ENCODE measurements around the gene SYNGR2.
"Not testable (repeated sequence)": the region's sequence is repeated elsewhere in the genome, so short reads cannot be mapped to it uniquely, and the experiment has no call there.

The SYNGR2 gene

DNA sequence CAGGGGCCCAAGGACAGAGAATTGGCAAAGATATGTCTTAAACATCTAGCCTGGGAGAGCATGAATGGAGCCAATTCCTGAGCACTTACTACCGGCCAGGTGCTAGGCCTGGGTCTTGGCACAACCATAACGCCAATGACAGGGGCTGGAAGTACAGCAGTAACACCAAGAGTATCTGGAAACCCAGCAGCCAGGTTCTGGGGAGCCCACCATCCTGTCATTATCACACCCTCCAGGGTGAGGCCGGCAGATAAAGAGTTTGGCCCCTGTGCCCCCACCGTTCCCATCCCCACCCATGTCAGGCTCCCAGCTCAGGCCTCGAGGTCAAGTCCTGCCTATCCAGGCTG, 38.3 kb upstream of the SYNGR2 start:
- DNase-seq (ENCODE audit: low spot score) = no peak

DNA sequence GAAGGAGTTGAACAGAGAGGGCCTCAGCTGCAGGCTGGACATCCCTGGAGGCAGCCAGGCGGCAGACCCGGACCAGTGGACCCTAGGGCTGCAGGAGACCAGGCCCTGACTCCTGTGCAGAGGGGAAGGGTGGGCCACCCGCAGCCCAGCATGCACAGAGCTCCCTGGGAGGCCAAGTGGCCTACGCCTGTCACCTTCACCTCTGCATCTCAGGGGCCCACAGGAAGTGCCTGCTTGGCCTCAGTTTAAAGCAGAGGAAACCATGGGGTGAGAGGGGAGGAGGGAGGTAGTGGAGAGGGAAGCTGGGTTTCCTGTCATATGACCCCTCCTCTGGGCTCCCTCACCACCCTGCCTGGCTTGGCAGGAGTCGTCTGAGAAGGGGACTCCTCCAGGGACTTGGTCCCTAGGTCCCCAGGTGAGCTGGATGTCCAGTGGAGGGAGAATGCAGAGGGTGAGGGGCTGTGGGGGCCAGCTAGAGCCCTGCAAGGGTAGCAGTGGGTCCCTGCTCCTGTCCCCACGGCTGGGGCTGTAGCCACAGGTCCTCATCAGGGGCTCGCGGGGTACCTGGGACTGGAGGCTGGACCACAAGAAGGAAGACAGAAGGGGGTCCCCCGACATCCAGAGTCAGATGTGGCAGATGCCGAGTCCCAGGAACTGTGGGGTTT, 37.8 kb upstream of the SYNGR2 start, which contains the start of gene TMC8:
Gene TMC8 (plus strand): TSS at position 335 of the 665 bp plus-strand sequence. CDS start 818 bp downstream, outside the sequence.
- DNase-seq (ENCODE audit: low spot score) = no peak

DNA sequence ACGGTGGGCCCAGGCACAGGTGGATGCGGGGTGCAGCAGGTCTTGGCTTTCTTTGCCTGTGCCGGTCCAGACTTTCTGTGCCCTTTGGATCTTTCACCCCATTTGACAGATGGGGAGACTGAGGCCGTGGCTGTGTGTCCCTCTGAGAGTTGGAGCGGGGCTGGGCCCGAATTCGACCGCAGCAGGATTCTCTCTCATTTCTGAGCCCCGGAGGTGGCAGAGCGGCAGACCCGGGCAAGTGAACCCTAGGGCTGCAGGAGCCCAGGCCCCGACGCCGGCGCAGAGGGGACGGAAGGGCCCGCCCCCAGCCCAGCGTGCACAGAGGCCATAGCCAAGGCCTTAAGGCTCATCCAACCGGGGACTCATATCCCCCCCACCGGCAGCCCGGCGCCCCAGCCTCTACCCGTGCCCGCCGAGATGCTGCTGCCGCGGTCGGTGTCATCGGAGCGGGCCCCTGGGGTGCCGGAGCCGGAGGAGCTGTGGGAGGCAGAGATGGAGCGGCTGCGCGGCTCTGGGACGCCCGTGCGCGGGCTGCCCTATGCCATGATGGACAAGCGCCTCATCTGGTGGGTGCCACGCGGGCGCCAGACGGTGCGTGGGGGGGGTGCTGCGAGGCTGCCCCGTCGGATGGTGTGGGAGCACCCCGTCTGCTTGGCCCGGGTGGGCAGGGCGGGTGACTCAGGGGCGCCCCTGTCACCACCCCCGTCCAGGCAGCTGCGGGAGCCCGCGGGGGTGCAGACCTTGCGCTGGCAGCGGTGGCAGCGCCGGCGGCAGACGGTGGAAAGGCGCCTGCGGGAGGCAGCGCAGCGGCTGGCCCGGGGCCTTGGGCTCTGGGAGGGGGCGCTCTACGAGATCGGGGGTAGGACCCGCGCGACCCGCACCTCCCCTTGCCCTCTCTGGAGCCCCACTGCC, 37.0 kb upstream of the SYNGR2 start:
- peak; percentile 75 for DNase-seq (ENCODE audit: low spot score)

GRCh38 chr17:78132084-78132676, 36.2 kb upstream of the SYNGR2 start:
- no peak for DNase-seq (ENCODE audit: low spot score)

DNA sequence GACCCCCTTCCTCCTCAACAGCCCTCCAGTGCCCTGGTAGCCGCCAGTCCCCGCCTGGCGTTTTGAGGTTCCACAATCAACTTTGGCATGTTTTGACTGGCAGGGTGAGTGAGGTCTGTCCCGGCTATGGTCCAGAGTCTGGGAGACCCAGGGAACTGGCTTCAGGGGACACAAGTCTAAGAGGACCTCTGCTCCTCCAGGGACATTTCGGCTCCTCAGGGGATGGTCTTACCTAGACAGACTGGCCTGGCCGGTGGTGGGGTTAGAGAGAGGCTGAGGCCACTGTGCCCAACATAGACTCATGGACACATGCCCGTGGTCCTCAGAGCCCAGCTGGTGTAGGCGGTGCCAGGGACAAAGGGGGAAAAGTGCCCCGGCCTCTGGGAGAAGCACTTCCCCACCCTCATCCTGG, 35.6 kb upstream of the SYNGR2 start:
- DNase-seq (ENCODE audit: low spot score) = no peak

- DNase-seq (ENCODE audit: low spot score) = no peak
These were observed 35.0 kb upstream of the SYNGR2 start for GRCh38 chr17:78133179-78133951.

- peak; percentile 75 for DNase-seq (ENCODE audit: low spot score)
These were observed 34.1 kb upstream of the SYNGR2 start for GRCh38 chr17:78133971-78134898.

DNA sequence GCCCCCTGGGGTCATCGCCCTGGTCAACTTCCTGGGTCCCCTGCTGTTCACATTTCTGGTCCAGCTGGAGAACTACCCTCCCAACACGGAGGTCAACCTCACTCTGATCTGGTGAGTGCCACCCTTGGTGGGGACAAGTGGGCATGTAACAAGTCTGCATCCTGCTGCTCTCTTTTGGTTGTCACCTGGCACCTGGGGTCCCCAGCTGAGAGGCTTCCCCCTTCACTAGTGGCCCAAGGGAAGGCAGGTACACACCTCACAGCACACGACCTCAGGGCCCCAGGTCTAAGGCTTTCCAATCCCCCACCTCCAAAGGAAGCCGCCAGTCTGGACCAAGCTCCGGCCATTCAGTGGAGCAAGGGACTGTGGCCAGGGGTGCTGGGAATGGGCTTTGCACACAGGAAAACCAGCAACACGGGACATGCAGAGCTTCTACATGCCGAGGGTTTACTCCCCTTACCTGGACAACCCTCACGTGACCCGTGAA, 33.4 kb upstream of the SYNGR2 start:
- no peak for DNase-seq (ENCODE audit: low spot score)

DNA sequence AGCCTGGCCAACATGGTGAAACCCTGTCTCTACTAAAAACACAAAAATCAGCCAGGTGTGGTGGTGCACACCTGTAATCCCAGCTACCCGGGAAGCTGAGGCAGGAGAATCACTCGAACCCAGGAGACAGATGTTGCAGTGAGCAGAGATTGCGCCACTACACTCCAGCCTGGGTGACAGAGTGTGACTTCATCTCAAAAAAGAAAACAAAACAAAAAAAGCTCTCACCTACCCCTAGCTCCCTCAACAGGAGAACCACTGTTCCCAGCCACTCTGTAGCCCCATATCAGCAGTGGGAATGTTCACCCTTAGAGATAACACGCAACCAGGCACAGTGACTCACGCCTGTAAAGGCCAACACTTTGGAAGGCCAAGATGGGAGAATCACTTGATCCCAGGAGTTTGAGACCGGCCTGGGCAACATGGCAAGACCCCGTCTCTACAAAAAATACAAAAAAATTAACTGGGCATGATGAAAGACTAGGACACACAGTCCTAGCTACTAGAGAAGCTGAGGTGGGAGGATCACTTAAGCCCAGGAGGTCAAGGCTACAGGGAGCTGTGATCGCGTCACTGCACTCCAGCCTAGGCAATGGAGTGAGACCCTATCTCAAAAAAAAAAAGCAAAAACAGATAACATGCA, 32.4 kb upstream of the SYNGR2 start:
- DNase-seq (ENCODE audit: low spot score) = no peak

DNA sequence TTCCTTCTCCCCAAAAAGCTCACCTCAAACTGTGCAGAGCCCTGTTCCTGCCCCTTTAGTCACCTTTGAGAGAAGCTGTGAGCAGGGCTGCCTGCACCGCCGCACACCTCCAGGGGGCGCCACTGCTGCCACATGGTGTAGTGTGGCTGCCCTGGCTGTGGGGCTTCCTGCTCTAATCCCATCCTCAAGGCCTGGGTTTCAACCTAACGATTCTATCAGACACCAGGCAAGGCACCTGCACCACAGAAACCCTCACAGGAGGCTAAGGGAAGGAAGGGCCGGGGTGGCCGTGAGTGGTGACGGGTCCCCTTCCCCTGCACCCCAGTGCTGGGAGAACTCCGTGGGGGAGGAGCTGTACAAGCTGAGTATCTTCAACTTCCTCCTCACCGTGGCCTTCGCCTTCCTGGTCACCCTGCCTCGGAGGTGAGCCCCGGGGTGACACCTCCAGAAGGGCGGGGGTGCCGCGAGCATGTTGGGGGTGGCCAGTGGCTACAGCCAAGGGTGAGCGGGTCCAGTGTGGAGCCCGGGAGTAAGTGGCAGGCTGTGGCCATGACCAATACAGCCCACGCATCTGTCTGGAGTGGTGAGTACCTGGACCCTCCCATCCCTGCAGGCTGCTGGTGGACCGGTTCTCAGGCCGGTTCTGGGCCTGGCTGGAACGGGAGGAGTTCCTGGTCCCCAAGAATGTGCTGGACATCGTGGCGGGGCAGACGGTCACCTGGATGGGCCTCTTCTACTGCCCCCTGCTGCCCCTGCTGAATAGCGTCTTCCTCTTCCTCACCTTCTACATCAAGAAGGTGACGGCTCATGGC, 30.8 kb upstream of the SYNGR2 start:
- no peak for DNase-seq (ENCODE audit: low spot score)

DNA sequence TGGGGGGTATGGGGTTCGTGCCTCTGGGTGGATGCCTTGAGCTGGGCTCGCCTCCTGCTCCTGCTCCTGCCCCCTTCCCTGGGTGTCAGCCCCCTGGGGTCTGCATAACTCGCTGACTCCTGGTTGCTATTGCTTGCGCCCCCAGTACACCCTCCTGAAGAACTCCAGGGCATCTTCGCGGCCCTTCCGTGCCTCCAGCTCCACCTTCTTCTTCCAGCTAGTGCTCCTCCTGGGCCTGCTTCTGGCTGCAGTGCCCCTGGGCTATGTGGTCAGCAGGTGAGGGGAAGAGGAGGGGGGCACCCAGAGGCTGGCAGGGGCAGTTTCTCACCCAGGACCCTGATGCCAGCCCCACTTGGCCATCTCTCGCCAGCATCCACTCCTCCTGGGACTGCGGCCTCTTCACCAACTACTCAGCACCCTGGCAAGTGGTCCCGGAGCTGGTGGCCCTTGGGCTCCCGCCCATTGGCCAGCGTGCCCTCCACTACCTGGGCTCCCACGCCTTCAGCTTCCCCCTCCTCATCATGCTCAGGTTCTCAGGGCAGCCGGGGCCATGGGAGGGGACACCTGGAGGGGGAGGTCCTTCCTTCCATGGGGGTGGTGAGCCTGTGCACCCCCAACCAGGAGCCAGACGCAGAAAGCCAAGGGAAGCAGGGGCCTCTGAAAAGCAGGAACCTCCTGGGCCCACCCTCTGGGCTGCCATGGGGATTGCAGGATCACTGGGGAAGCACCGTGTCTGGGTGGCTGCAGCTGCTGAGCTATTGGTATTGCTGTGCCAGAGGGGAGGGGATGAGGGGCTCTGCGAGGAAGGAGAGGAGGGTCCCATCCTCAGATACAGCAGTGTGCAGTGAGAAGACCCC, 29.9 kb upstream of the SYNGR2 start:
- no peak for DNase-seq (ENCODE audit: low spot score)

DNA sequence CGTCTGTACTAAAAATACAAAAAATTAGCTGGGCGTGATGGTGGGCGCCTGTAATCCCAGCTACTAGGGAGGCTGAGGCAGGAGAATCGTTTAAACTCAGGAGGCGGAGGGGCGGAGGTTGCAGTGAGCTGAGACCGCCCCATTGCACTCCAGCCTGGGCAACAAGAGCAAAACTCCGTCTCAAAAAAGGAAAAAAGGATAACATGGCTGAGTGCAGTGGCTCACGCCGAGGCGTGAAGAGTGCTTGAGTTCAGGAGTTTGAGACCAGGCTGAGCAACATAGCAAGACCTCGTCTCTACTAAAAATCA, 28.6 kb upstream of the SYNGR2 start:
- DNase-seq (ENCODE audit: low spot score) = not testable (repeated sequence)

- DNase-seq (ENCODE audit: low spot score) = peak; percentile 99
These were observed 28.0 kb upstream of the SYNGR2 start for GRCh38 chr17:78140169-78141051.

- DNase-seq (ENCODE audit: low spot score) = no peak
These were observed 26.8 kb upstream of the SYNGR2 start for GRCh38 chr17:78141437-78142118.

- DNase-seq (ENCODE audit: low spot score) = no peak
These were observed 26.1 kb upstream of the SYNGR2 start for GRCh38 chr17:78142119-78142861.
